HL-60 (cell line): ENCODE results near the gene TP73.

Experiments
- CTCF ChIP-seq: IDR thresholded peaks from one replicate; pipeline ENCODE4 v1.5.1; 2011; ENCODE audit warnings: low read length, control low read depth, inconsistent platforms; ENCODE audit not compliant: insufficient read depth
- GABPA ChIP-seq: IDR thresholded peaks from 2 replicates; pipeline ENCODE4 v1.6.1; 2012; ENCODE audit warnings: low read depth
- POLR2AphosphoS5 ChIP-seq: IDR thresholded peaks from 2 replicates; pipeline ENCODE4 v1.6.1; 2012; ENCODE audit warnings: low read depth
- REST ChIP-seq: IDR thresholded peaks from 2 replicates; pipeline ENCODE4 v1.6.1; 2012; ENCODE audit warnings: low read depth; ENCODE audit not compliant: insufficient replicate concordance
- SPI1 ChIP-seq: IDR thresholded peaks from 2 replicates; pipeline ENCODE4 v1.6.1; 2012; ENCODE audit warnings: low read depth, mild to moderate bottlenecking, borderline replicate concordance

- TF ChIP-seq CTCF (no peak), POLR2AphosphoS5 (no peak), GABPA (no peak), REST (no peak), SPI1 (no peak)
These were observed 83.4 kb downstream of the TP73 start for GRCh38 chr1:3735688-3736087.
